ENCODE measurements around the gene AFDN. TPM values are rescaled to one million over a fixed set of nuclear protein-coding genes. Genes with fewer than 3 reads are reported as not detected.

AFDN gene
- polyA plus RNA-seq, 3 donors = 186 to 250 (median 186) TPM

- no peak for DNase-seq (ENCODE audit: extremely low read depth in 1 of 11, low read depth in 9 of 11, low spot score in 4 of 11)
Measured at GRCh38 chr6:168016721-168017525, 190.2 kb downstream of the AFDN start.

GRCh38 chr6:168017629-168018028, 190.9 kb downstream of the AFDN start:
- no peak for DNase-seq (ENCODE audit: extremely low read depth in 1 of 11, low read depth in 9 of 11, low spot score in 4 of 11)

- DNase-seq (ENCODE audit: extremely low read depth in 1 of 11, low read depth in 9 of 11, low spot score in 4 of 11) = no peak
Measured at GRCh38 chr6:168018664-168019063, 192.0 kb downstream of the AFDN start.

DNA sequence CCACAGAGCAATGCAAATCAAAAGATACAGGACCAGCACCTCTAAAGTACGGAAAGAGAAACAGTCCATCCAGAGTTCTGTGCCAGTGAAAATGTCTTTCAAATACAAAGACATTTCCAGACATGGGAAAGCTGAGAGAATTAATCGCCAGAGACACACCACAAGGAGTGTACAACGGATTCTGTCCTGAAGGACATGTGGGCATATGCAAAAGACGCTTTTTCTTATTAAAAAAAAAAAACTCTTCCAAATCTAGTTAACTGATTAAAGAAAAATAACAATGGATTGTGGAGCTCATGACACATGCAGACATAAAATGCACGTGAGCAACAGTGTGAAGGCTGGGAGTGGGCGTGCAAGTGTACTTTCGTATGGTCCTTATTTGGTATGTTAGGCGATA, 193.5 kb downstream of the AFDN start:
- no peak for DNase-seq (ENCODE audit: extremely low read depth in 1 of 11, low read depth in 9 of 11, low spot score in 4 of 11)

- no peak for DNase-seq (ENCODE audit: extremely low read depth in 1 of 11, low read depth in 9 of 11, low spot score in 4 of 11)
Measured at GRCh38 chr6:168021581-168021980, 194.9 kb downstream of the AFDN start.

Other genes with a start within 250 kb of the AFDN start
- gene KIF25, start 170.8 kb downstream of the AFDN start, polyA plus RNA-seq (ENCODE audit: insufficient read length in 3 of 3) = under 1 TPM; 0.30 to 0.53 (median 0.44) TPM